DMS79 treated with DMSO at 0.1 percent for 48 hours (cell line): ENCODE measurements around the gene BARHL2.

ENCODE experiments used
- DNase-seq: peaks from one replicate; lab custom pipeline; 2025; lab: John Stamatoyannopoulos, UW

Gene BARHL2

DNA sequence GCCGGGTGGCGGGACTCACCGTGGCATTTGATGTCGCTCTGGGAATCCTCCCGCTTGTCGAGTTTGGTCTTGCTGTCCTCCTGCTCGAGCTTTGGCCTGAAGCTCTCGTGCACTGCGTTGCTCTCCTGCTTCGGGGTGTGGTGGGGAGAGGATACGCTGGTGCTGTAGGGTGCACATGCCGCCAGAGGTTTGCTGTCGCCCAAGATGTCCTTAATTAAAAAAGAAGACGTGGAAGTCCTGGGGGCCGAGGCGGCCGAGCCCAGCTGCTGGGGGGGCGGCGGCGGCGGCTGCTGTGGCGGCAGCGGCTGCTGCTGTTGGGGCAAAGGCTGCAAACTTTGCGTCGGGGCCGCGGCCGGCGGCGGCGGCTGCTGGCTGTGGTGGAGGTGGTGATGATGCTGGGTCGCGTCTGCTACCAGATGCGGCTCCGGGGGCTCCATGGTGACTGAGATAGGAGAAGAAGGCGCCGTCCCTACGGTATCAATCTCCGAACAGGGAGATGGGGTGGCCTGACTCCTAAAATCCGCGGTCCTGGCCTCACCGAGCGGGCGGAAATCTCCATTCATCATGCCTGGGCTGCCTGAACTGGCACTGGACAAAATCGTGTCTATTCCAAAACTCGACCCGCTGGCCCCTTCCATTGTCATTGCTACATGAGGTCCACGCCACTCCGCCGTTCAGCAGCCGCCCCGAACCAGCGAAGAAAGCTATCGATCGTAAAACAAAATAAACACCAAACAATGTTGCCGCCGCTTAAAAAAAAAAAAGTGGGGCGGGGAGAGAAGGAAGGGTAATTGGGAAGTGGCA, at the start of gene BARHL2:
Gene BARHL2 (minus strand): TSS at position 751 of the 804 bp plus-strand sequence. CDS start 107 bp downstream, at position 644.
- DNase-seq, result no peak

DNA sequence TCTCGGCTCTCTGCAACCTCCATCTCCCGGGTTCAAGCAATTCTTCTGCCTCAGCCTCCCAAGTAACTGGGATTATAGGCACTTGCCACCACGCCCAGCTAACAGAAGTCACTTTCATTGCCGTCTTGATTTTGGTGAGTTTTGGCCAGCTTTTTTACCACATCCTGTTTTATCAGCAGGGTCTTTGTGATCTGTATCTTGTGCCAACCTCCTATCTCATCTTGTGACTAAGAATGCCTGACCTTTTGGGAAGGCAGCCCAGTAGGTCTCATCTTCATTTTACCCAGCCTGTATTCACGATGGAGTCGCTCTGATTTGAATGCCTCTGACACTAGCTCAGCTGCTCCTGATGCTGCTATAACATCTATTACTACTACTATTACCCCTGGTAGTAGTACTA, 46.8 kb upstream of the BARHL2 start:
- DNase-seq, result no peak

DNA sequence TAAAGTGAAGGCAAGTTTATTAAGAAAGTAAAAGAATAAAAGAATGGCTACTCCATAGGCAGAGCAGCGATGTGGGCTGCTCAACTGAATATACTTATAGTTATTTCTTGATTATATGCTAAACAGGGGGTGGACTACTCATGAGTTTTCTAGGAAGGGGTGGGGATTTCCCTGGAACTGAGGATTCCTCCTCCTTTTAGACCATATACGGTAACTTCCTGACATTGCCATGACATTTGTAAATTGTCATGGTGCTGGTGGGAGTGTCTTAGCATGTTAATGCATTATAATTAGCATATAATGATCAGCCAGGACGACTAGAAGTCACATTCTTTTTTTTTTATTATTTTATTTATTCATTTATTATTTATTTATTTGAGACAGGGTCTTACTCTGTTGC, 46.4 kb upstream of the BARHL2 start:
- no peak for DNase-seq

DNA sequence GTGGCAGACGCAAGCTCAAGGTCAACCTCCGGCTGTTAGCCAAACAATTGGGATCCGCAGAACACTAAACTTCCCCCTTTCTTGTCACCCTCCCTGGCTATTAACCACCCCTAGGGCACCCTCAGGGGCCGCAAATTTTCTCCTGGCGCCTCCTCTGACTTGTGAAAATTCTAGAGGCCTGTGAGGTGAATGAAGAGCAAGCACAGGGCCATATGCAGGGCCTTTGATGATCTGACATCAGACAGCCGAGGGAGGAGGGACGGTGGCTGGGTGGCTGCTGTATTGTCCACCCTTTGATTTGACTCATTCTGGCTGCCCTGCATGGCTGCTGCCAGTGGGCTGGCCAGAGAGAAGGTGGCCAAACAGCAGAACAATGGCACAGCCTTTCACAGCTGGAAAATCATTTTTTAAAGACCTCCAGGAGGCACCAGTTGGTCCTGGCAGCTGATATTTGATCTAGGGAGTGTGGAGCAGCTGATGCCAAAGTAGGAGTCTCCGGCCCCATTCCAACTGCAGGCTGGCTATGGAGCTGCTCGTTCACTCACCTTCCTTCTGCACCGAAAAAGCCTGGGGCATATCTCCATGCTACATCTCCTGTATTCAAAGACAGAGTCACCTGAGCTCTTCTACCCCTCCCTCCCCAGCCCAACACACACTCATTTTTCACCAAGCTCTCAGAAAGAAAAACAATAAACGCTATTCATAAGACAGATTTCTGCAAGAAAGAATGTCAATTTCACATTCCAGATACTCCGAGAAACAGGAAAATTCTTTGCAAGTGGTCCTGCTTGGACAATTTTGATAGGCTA, 44.9 kb upstream of the BARHL2 start:
- no peak for DNase-seq

DNA sequence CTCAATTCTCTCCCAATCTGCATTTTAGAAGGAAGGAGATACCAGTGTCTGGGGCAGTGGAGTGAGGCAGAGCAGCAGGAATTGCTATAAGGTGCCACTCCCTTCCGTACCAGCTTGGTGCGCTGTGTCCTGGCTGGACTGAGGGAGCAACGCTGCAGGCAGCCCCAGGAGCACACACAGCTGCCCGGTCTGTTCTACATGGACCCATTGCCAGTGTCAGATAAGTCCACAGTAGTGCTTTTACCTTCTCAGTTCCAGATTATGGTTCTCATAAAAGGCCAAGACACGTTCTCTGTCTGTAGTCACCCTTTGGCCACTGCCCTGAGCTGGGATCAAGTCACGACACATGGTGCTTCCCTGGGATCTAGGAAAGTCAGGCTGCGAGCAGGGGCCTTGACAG, 44.1 kb upstream of the BARHL2 start:
- no peak for DNase-seq

DNA sequence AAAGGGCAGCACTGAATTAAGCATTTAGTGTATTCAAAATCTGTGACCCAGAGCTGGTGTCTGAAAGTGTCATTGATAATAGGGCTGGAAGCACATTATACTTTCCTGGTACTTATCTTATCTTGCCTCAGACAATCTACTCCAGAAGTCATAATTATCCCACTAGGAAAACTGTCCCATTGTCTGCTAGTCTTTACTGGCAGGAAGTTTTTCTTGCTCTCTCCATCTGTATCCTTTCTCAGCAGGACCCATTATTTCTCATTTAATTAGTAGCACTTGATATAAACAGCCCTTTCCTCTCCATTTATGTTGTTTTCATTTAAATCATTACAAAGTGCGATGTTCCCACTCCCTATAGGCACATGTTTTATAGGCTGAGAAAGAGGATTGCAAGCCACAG, 36.5 kb upstream of the BARHL2 start:
- DNase-seq, result no peak

DNA sequence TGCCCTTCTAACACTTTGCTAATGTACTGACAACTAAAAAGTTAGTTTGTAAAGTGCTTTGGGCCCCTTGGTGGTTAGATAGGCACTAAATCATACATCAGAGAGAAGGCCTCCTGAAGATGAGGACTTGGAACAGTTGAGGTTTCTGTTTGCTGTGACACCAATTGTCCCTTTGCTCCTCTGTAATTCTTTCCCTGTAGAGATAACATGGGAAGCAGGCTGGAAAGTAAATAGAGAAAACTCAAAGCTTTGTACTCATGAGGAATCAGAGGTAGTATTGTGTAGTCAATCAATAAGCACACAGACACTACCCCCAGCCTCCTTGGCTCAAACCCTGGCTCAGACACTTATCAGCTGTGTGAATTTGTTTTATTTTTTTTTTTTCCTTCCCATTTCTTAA, 31.6 kb upstream of the BARHL2 start:
- no peak for DNase-seq

DNA sequence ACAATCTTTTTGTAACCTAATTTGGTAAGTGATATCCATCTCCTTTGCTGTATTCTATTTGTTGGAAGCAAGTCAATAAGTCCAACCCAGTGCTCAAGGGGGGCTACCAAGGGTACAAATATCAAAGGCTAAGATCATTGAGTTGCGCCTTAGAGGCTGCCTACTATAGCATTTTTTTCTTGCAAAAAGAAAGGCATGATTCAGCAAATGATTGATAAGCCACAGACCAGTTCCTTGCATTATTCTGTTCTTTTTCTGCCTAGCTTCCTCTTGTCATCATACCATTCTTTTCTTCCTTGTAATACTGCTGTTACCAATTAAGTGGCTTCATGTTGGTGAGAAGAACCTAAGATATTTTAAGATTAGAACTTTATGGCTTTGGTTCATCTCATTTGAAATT, 29.8 kb upstream of the BARHL2 start:
- DNase-seq, result no peak

DNA sequence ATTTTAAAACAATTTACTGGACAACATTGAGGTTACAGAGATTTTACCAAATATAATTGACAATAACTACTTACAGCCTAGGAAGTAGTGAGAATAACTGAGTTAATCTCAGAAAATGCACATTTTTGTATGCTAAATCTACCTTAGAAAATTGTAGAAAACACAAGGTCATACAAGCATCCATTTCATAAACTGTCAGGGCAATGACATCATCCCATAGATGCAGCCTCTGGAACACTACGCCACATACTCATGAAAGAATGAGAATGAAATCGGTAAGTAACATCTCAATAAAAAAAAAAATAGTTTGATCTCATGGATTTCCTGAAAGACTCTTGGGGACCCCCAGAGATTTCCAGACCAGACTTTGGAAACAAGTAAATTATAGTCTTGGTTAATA, 28.9 kb upstream of the BARHL2 start:
- no peak for DNase-seq

DNA sequence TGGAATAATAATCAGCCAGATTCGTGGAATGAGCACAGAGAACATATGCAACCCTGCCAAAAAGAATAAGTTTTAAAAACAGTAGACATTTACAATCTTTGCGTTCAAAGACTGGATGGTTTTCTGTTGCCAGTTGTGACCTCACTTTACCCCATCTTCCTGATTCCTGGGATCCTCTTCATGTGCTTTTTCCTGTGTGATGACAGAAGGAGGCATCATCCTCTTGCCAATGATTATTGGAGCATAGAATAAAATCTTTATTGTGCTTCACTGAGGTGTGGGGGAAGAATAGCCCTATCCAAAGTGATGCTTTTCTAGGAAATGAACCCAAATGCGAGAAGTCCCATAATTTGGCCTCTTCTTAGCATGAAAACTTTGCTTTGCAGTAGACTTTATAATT, 15.0 kb upstream of the BARHL2 start:
- DNase-seq, result no peak

DNA sequence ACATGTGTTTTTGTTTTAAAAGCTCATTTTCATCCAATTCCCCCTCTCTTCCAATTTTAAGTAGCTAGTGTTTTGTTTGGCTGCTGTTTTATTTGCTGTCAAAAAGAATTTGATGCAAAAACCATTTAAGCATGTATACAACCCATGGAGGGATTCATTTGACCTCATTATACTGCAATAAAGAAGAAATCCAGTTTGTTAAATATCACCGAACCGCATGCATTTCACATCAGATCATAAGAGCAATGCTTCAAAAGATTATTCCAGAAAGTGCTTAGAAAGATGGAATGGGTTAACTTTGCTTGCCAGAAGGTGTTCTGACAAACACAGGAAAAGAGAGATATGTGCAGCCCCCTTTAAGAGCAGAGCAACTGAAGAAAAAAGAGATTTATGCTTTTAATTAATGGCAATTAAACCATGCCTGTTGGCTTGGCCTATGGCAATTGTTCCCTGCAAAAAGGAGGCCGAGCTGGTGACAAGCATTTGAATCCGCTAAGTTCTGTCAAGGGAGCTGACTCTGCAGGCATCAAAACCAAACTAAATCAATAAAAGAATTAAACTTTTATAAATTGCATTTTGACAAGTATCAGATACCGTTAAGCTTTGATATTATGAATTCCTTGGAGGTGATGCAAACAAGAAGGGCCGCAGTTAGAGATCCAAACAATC, 14.4 kb upstream of the BARHL2 start:
- no peak for DNase-seq

DNA sequence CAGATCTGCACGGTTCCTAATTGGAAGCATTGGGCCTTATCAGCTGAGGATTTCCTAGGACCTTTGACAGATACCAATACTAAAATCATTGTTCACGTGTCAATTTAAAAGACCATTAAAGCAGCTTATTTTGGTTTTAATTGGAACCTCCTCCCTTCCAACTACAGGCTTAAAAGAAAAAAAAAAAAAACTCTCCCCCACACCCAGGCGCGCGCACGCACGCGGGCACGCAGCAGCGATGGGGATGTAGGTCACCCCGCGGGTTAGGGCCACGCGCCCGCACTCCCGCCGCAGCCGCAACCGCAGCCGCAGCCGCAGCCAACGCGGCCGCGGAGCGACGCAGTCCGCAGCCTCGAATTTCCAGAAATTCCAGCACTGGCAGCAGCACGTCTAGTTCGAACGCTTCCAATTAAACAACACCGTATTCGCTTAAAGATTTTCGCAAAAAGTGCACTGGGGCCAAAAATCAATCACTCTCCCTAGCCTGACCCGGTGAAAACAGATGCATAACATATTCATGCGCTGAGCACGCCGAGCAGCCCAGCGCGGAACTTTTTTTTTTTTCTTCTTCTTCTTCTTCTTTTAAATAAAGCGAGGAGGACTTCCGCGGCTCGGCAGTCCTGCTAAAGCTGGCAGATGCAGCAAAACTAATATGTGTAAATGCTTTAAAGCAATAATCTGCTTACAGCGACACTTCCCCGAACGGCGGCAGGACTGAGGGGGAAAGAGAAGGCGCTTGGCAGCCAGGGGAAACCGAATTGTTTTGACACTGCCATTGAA, 13.3 kb upstream of the BARHL2 start:
- no peak for DNase-seq

DNA sequence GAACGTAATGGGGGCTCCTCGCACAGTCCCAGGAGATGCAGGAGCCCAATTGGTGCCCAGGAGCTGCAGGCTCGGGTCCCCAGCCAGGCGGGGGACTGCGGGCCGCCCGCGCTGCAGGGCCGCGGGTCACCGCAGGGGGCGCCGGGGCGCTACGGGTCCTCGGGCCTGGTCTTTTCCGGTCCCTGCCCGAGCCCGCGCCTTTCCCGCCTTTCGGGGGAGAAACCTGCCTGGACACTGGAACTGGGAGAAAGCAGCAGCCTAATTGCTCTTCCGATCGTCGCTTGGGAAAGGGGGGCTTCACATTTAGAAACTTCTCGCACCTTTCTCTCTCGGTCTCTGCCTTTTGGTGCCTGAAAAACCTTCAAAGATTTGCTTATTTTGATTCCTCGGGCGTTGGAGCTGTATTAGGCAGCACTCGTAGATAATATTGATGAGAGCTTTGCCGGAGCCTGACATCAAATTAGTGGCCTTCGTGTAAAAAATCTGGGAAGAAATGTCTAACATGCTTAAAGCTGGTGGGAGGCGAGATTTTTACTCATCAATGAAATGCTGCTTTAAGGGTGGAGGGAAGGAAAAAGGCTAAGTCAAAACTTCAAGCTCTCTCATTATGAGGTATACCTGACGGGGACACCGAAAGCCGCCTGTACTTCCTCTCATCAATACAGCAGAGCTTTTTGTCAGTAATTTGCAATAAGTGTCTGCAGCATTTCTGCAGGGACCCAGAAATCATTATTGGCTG, 12.6 kb upstream of the BARHL2 start:
- no peak for DNase-seq

DNA sequence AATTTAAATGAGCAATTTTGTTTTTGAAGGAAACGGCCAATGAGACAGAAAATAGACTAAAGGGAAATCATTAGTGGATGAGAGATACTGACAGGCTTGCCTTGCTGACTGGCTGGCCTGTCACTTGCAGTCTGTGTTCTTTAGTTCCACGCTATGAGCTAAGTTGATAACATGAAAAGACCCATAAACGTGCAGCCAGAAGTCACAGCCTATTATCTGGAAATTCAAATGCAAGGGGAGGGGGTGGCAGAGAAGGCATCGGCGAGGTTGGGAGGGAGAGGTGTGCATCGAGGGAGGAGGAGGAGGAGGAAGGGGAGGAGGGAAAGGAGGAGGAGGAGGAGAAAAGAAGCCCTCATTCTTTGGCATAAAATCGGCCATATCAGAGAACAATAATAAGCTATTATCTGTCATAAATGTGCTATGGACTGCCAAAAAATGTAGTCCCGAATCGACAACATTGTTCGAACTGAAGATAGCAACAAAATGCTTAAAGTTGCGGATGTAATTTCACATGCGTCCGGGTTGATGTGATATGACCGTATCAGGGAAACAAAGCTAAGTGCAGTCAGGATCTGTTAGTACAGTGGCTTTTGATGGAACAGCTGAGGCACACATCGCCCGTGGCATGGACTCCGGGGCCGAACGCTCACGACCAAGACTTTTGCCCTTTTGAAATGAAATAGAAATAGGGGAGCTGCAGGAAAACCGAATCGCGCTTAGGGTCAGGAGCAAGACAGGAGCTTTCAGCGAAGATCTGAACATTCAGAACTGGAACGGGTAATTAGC, 11.6 kb upstream of the BARHL2 start:
- DNase-seq, result no peak

DNA sequence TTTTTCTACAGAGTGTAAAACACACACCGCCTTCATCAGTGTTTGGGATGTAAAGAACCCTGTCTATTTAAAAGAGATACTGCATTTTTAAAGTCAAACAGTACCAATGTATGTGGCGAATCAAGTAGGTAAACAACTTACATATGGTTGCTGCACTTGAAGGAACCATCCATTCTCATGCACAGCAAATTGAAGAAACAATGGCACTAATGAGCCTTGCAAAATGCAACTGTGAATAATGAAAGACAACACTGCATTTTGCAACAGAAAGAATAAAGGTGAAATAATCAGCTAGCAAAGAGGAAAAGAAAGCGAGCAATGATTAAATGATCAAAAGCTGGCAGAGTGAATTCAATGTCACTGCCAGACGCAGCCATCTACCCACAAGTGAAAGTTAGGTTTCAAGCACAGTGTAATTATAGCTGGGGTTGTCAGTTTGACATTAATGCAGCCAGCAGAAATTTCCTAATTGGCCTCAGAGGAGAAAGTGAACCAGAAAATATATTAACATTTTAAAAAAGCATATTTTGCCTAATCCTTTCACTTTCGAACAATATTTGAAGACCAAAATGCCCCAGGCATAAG, 10.9 kb upstream of the BARHL2 start:
- no peak for DNase-seq

DNA sequence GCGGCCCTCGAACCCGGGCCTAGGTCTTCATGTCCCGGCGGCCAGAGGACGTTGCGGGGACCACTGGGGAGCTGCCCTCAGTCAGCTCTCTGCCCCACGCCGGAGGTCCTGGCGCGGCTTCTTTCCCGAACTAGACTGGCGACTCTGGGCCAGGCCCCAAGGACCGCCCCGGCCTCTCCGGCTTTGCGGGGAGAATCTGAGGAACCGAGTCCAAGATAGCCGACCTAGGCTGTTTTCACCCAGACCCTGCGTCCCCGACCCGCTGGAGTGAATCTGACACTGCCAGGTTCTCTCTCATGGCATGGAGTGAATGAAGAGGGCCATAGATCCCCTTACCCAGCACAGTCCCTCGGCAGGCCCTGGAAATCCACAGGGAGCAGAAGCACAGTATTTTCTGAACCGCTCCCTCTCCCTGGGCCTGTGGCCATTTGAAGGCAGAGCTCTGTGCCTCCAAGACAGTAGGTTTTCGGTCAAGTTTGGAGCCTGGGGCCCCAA, 9.9 kb upstream of the BARHL2 start:
- DNase-seq, result no peak

DNA sequence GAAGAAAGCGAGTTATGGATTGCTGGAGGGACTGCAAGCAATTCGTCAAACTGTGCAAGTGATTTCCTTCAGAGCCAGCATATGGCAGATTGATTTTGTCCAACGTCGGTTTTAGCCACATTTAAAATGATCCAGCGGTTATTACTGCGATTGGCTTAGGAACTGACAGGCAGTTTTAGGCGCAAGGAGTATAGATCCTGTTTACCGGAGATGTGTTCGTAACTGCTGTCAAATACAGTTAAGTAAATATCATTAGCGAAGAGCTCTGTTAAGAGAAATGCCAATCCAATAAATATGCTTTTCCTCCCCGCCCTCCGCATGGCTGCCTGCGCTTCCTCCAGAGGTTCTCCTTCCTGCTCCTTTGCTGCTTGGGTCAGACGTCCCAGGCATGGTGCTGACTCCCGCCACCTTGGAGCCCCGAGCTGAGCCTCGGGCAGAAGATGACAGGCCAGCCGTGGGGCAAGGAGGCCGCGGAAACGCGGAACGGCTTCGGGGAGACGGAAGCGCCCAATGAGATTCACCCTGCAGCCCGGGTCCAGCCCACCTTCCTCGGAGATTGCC, 9.4 kb upstream of the BARHL2 start:
- no peak for DNase-seq

DNA sequence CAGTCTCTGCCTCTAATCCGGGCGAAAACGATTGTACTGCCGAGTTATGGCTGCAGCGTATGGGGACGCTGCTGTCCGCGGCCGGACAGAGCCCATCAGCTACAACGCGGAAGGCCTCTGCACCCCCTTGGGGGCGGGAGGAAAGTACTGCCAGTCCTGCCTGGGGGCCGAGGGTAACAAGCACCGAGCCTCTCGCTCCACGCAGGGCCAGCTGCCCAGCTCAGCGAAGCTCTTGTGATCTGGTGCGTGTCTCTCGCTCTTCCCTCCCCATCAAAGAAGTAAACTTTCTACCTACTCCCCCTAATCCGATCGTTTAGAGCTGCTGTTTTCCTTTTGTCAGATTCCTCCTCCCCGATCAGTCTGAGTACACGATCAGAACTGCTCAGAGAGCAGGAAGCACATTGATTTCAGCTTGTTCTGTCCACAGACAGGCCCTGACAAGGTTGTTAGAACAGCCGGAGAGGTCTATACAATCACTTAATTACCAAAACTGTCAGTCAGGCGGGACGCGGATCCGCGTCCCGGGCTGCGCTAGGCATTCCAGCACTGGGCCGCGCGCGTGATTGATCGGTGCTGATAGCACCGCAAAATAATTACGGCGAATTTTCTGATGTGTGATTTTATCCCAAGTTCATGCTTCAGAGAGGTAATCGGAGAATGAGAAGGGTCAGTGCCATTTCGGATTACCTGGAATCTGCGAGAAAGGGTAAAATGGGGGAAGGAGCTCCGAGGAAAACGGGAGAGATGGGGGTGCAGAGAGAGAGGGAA, 8.7 kb upstream of the BARHL2 start:
- DNase-seq, result no peak
